Lower lobe of right lung (tissue), 2 donors: ENCODE measurements around the gene C14orf119. TPM values are rescaled to one million over a fixed set of nuclear protein-coding genes. Genes with fewer than 3 reads are reported as not detected.

Experiments
- ATAC-seq, 2 donors: fragments of 200-7000 bp; cut with Tn5 transposase; one replicate each; pipeline ENCODE4 v1.9.1; 2020 to 2022; ENCODE audit warnings: mild to moderate bottlenecking in 2 of 2, moderate library complexity in 2 of 2
- DNase-seq: peaks from one replicate; pipeline ENCODE4 v3.0.0-alpha.2; 2020
- H3K27ac ChIP-seq: fragments of 200-600 bp; one replicate; pipeline ENCODE4 v1.8.0; 2022
- H3K27me3 ChIP-seq: fragments of 200-600 bp; one replicate; pipeline ENCODE4 v1.8.0; 2022; ENCODE audit warnings: low read depth
- H3K36me3 ChIP-seq: fragments of 200-600 bp; one replicate; pipeline ENCODE4 v1.8.0; 2022; ENCODE audit warnings: mild to moderate bottlenecking
- H3K4me1 ChIP-seq: fragments of 200-600 bp; one replicate; pipeline ENCODE4 v1.8.0; 2022
- H3K4me3 ChIP-seq: fragments of 200-600 bp; one replicate; pipeline ENCODE4 v1.8.0; 2022; ENCODE audit warnings: mild to moderate bottlenecking
- H3K9me3 ChIP-seq: fragments of 200-600 bp; one replicate; pipeline ENCODE4 v1.8.0; 2022
- intact Hi-C: fragments of 100-400 bp; cut with DNase I; formaldehyde crosslinking; loops from one replicate; pipeline ENCODE4 v1.11.0; 2022
- total RNA-seq: library from RNA; stranded (reverse); fragmentation: NEBNext Ultra II Directional; extraction: Animal tissue kit (Norgen Biotek cat#: 25700); gene quantifications from one replicate; pipeline ENCODE4 v1.2.1, GENCODE V29; 2021
- TF ChIP-seq, protein P1 (sequence below): fragments of 200-600 bp; IDR thresholded peaks from one replicate; pipeline ENCODE4 v1.8.0; 2022; ENCODE audit warnings: antibody characterized with exemption, mild to moderate bottlenecking
- donor health status: DM: no; HTN: yes; CAD: no; lungs with severe emphysema.

The C14orf119 gene
- total RNA-seq, 1 donor from 2014 or later: 53.3 TPM

DNA sequence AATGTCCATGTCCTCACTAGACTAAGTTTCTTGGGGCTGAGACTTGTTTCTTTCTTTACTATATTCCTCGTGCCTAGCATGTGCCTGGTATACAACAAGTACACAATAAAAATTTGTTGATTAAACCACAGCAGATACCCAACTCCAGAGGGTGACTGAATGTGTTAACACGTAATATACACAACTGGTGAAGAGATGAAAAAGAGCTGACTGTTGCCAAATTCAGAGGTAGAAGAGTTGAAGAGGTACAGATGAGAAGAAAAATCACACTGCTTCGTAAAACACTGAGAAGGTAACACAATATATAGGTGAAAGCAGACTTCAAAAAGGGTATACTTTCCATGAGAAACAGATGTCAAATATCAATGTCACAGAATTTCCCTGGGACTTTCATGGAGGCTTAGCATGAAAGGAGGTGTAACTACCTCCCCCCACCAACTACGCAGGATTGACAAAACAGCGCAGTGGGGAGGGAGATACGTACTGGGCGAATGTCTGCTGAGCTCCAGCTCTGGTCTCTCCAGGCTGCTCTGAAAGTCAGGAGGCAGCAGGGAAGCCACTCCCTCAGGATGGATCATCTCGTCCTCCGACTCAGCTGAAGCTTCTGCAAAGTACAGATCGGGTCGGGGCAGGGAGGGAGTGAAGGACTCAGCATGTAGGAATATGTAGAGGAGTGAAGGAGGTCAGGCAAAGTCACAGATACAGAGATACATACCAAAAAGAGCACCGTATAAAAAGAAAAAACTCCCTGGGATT is 5.6 kb upstream of the C14orf119 start:
- Histone ChIP-seq H3K27me3 (no peaks in the 10 kb centered on the region), H3K27ac (no peak overlapping the region), H3K36me3 (peaks cover 87% of the 10 kb centered on the region), H3K4me1 (peaks cover 49% of the 10 kb centered on the region), H3K4me3 (no peak overlapping the region), H3K9me3 (no peaks in the 10 kb centered on the region)
- no peak for DNase-seq
- TF ChIP-seq, protein P1, sequence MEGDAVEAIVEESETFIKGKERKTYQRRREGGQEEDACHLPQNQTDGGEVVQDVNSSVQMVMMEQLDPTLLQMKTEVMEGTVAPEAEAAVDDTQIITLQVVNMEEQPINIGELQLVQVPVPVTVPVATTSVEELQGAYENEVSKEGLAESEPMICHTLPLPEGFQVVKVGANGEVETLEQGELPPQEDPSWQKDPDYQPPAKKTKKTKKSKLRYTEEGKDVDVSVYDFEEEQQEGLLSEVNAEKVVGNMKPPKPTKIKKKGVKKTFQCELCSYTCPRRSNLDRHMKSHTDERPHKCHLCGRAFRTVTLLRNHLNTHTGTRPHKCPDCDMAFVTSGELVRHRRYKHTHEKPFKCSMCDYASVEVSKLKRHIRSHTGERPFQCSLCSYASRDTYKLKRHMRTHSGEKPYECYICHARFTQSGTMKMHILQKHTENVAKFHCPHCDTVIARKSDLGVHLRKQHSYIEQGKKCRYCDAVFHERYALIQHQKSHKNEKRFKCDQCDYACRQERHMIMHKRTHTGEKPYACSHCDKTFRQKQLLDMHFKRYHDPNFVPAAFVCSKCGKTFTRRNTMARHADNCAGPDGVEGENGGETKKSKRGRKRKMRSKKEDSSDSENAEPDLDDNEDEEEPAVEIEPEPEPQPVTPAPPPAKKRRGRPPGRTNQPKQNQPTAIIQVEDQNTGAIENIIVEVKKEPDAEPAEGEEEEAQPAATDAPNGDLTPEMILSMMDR: no peak
- intact Hi-C loops: no loop called here
- ATAC-seq: no peak

DNA sequence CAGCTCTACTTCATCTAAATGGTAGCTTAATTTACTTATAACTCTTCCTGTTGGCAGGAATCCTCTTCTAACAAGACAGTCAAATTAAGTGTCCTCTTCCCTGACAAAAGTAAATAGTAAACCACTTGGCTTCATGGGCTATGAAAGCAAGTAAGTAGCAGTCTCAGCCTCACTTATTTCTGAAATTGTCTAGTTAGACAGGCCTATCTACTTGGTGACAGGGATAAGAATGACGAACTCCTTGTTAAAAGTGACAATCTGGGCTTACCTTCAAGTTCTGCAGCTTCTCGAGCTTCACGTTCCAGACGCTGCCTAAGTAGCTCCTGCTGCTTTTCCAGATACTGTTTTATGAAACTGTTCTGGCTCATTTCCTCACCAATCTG is 5.1 kb upstream of the C14orf119 start:
- no peak for ATAC-seq
- Histone ChIP-seq H3K4me3 (no peak overlapping the region), H3K27ac (no peak overlapping the region), H3K36me3 (peaks cover 81% of the 10 kb centered on the region), H3K4me1 (peaks cover 49% of the 10 kb centered on the region), H3K9me3 (no peaks in the 10 kb centered on the region), H3K27me3 (no peaks in the 10 kb centered on the region)
- TF ChIP-seq, protein P1: no peak
- intact Hi-C loops: no loop called here
- no peak for DNase-seq

DNA sequence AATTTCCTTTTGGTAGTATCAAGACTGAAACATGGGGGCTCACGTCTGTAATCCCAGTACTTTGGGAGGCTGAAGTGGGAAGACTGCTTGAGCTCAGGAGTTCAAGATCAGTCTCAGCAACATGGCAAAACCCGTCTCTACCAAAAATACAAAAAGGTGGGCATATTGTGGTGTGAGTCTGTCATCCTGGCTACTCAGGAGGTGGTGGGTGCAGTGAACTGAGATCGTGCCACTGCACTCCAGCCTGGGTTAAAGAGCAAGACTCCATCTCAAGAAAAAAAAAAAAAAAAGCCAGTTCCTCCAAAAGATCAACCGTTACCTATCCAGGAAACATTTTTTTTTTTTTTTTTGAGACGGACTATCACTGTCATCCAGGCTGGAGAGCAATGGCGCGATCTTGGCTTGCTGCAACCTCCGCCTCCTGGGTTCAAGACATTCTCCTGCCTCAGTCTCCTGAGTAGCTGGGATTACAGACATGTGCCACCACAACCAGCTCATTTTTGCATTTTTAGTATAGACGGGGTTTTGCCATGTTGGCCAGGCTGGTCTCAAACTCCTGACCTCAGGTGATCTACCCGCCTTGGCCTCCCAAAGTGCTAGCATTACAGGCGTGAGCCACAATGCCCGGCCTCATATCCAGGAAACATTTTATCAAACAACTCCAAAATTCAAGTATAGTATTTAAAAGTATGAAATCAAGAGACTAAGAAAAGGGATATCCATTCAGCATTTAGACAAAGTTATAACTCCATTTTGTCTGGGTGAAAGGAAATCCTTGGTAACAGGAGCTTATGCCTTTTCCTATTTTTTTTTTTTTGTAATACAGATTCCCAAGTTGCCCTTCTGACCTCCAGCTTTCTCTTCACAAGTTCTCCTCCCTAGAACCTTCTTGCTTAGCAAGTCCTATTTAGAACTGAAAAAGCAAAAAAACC is 3.7 kb upstream of the C14orf119 start:
- Histone ChIP-seq H3K27me3 (no peaks in the 10 kb centered on the region), H3K36me3 (peaks cover 68% of the 10 kb centered on the region), H3K9me3 (no peaks in the 10 kb centered on the region), H3K27ac (no peak overlapping the region), H3K4me1 (peaks cover 53% of the 10 kb centered on the region), H3K4me3 (no peak overlapping the region)
- ATAC-seq (no peak), DNase-seq (no peak)
- TF ChIP-seq, protein P1: no peak
- intact Hi-C loops: no loop called here

DNA sequence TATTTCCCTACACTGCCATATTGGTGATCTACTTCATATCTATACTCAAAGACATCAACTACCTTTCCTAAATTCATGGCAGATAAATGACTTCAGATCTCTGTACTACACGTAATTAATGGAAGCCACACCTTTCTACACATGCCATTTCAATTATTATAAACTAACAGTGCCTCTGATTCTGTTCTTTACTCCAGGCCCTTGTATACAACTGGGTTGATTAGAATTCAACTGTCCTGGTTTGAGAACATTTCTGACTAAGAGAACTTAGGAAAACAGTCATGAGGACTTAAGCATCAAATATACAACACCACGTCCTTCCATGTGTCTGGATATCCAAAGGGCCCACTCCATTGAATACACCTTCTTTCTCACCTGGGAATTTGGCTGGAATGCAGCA is 2.2 kb upstream of the C14orf119 start:
- Histone ChIP-seq H3K4me3 (peak overlapping the region; percentile 68), H3K9me3 (no peaks in the 10 kb centered on the region), H3K27ac (no peak overlapping the region), H3K27me3 (no peaks in the 10 kb centered on the region), H3K4me1 (peaks cover 62% of the 10 kb centered on the region), H3K36me3 (peaks cover 60% of the 10 kb centered on the region)
- intact Hi-C loops: no loop called here
- TF ChIP-seq, protein P1: no peak
- no peak for DNase-seq
- no peak for ATAC-seq

DNA sequence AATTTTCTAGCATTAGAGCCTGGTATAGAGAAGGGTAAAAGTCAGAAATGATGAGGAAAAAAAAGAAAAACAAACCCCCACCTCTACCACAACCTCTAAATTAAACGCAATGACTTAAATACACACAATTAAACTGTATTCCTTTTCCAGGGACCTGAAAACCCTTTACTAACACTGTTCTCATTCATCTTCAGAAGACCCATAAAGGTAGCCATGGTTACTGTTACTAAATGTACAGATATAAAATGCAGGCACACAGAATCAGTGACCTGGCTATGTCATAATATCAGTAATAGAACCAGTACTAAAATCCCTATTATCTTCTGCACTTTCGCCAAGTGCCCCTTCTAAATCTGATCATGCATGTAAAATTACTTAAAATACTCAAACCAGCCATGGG is 1.8 kb upstream of the C14orf119 start:
- TF ChIP-seq, protein P1: no peak
- no peaks in the 10 kb centered on the region for H3K9me3 ChIP-seq
- DNase-seq (no peak), ATAC-seq (no peak)
- peaks cover 60% of the 10 kb centered on the region for H3K36me3 ChIP-seq
- no peaks in the 10 kb centered on the region for H3K27me3 ChIP-seq
- peaks cover 63% of the 10 kb centered on the region for H3K4me1 ChIP-seq
- intact Hi-C loops: no loop called here
- peak overlapping the region; percentile 68 for H3K4me3 ChIP-seq
- no peak overlapping the region for H3K27ac ChIP-seq
